C4-2B (cell line): ENCODE data around the gene RPRD1B.

ENCODE experiments used
- ZFX ChIP-seq: fragments of 450-650 bp; IDR thresholded peaks from 2 replicates; pipeline ENCODE4 v1.6.1; 2017
- TF ChIP-seq, protein P1 (sequence below): fragments of 450-650 bp; conservative IDR thresholded peaks from 2 replicates; pipeline ENCODE4 v1.5.1; 2017; ENCODE audit warnings: mild to moderate bottlenecking

DNA sequence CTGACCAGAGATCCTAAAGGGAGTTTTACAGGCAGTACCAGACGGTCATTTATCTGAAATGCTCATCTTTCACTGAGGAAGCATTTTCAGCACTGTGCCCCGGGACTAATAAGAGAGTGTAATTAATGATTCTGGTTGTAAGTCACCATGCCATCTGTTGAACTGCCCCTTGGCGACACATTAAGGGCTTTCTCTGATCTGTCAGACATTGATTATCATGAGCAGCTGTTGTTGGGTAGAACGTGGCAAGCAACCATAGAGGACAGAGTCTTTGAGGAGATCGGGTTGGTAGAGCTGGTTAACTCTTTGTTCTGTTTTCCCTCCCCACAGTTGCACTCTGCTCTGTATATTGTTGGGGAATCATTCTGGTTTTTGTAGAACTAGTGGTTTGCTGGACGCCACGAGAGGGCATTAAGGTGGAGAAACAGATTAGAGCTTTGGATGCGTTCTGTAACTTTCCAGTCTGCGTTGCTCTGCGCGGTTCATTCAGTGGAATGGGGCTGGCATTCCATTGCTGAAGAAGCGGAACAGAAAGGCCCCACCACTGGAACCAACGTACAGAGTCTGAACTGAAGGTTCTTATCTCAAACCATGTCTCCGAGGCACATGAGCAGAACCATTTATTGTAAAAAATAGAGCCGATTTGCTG is 34.3 kb downstream of the RPRD1B start:
- TF ChIP-seq, protein P1, sequence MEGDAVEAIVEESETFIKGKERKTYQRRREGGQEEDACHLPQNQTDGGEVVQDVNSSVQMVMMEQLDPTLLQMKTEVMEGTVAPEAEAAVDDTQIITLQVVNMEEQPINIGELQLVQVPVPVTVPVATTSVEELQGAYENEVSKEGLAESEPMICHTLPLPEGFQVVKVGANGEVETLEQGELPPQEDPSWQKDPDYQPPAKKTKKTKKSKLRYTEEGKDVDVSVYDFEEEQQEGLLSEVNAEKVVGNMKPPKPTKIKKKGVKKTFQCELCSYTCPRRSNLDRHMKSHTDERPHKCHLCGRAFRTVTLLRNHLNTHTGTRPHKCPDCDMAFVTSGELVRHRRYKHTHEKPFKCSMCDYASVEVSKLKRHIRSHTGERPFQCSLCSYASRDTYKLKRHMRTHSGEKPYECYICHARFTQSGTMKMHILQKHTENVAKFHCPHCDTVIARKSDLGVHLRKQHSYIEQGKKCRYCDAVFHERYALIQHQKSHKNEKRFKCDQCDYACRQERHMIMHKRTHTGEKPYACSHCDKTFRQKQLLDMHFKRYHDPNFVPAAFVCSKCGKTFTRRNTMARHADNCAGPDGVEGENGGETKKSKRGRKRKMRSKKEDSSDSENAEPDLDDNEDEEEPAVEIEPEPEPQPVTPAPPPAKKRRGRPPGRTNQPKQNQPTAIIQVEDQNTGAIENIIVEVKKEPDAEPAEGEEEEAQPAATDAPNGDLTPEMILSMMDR, result no peak
- TF ChIP-seq ZFX, result no peak
